SK-N-SH treated with all-trans-retinoic acid at 6 μM for 48 hours (cell line): Measurements from ENCODE around the gene PHYHD1.
"Not testable (repeated sequence)": the region's sequence is repeated elsewhere in the genome, so short reads cannot be mapped to it uniquely, and the experiment has no call there.

Source experiments
- ARNTL ChIP-seq: fragments of 450-650 bp; formaldehyde crosslinking; IDR thresholded peaks from 2 replicates; pipeline ENCODE4 v1.5.0; 2020; ENCODE audit warnings: low read depth, mild to moderate bottlenecking, moderate library complexity, borderline replicate concordance
- GLIS3 ChIP-seq: fragments of 250-450 bp; sonication (Bioruptor Pico); IDR thresholded peaks from 2 replicates; pipeline ENCODE4 v1.5.0; 2020; ENCODE audit warnings: mild to moderate bottlenecking, moderate library complexity
- ZC3H10 ChIP-seq: fragments of 250-450 bp; sonication (Bioruptor Pico); IDR thresholded peaks from 2 replicates; pipeline ENCODE4 v1.5.1; 2021; ENCODE audit warnings: mild to moderate bottlenecking, moderate library complexity
- TF ChIP-seq, protein P1 (sequence below): fragments of 250-450 bp; sonication (Bioruptor Pico); IDR thresholded peaks from 2 replicates; pipeline ENCODE4 v1.8.0; 2020; ENCODE audit warnings: mild to moderate bottlenecking, moderate library complexity, borderline replicate concordance
- TF ChIP-seq, protein P2 (sequence below): fragments of 250-450 bp; sonication (Bioruptor Pico); IDR thresholded peaks from 2 replicates; pipeline ENCODE4 v1.5.1; 2020; ENCODE audit warnings: low read depth, mild to moderate bottlenecking, moderate library complexity

DNA sequence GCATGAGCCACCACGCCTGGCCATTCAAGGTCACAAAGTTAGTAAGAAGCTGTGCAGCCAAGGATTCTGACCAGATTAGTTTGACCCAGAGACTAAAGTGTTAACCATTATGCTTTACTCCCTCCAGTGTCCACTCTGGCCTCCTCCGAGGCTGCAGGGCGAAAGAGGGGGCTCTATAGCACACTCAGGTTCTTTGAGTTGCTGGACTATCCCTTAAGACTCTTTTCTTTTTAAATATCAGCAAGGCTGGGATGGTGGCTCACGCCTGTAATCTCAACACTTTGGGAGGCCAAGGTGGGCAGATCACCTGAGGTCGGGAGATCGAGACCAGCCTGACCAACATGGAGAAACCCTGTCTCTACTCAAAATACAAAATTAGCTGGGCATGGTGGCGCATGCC lies 24.2 kb downstream of the PHYHD1 start:
- TF ChIP-seq, protein P1, sequence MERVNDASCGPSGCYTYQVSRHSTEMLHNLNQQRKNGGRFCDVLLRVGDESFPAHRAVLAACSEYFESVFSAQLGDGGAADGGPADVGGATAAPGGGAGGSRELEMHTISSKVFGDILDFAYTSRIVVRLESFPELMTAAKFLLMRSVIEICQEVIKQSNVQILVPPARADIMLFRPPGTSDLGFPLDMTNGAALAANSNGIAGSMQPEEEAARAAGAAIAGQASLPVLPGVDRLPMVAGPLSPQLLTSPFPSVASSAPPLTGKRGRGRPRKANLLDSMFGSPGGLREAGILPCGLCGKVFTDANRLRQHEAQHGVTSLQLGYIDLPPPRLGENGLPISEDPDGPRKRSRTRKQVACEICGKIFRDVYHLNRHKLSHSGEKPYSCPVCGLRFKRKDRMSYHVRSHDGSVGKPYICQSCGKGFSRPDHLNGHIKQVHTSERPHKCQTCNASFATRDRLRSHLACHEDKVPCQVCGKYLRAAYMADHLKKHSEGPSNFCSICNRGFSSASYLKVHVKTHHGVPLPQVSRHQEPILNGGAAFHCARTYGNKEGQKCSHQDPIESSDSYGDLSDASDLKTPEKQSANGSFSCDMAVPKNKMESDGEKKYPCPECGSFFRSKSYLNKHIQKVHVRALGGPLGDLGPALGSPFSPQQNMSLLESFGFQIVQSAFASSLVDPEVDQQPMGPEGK (CRISPR knock-in tag), result not testable (repeated sequence)
- TF ChIP-seq, protein P2, sequence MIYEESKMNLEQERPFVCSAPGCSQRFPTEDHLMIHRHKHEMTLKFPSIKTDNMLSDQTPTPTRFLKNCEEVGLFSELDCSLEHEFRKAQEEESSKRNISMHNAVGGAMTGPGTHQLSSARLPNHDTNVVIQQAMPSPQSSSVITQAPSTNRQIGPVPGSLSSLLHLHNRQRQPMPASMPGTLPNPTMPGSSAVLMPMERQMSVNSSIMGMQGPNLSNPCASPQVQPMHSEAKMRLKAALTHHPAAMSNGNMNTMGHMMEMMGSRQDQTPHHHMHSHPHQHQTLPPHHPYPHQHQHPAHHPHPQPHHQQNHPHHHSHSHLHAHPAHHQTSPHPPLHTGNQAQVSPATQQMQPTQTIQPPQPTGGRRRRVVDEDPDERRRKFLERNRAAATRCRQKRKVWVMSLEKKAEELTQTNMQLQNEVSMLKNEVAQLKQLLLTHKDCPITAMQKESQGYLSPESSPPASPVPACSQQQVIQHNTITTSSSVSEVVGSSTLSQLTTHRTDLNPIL (CRISPR knock-in tag), result not testable (repeated sequence)
- TF ChIP-seq ZC3H10, ARNTL, GLIS3 (CRISPR knock-in tag): not testable (repeated sequence)
